ENCODE measurements around the gene RAET1G.

DNA sequence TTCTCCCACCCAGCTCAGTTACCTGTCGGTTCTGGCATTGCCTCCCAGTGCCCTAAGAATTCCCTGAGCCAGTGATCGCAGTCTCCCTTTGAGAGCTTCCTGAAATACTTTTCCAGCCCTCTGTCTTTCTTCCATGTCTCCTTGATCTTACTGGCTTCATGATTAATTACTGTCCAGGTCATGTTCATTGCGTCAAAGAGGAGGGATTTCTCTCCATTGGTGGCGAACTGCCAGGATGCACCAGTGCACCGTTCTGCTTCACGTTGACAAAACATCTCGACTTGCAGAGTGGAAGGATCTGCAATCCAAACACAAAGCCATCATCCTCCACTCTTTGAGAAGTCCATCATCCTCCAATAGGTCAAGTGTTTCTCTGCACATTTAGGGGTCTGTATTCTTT is 33.6 kb downstream of the RAET1G start:
- TF ChIP-seq CTCF (IDR thresholded peaks at IDR 0.05), result no peak
- TF ChIP-seq POLR2A (IDR thresholded peaks at IDR 0.05), result no peak

Measured in lower leg skin (tissue), 3 donors.